ENCODE results near the gene MAN1A1.
"Not testable (repeated sequence)": the region's sequence is repeated elsewhere in the genome, so short reads cannot be mapped to it uniquely, and the experiment has no call there.

The MAN1A1 gene

GRCh38 chr6:119162134-119162775 lies 187.3 kb downstream of the MAN1A1 start:
- DNase-seq = no peak

GRCh38 chr6:119161438-119161837 lies 188.1 kb downstream of the MAN1A1 start:
- no peak for DNase-seq

- no peak for DNase-seq
These were observed 188.7 kb downstream of the MAN1A1 start for GRCh38 chr6:119160911-119161310.

GRCh38 chr6:119158057-119158848 lies 191.3 kb downstream of the MAN1A1 start:
- no peak for DNase-seq

- DNase-seq = no peak
These were observed 192.1 kb downstream of the MAN1A1 start for GRCh38 chr6:119157506-119157815.

- no peak for DNase-seq
These were observed 192.6 kb downstream of the MAN1A1 start for GRCh38 chr6:119156757-119157505.

GRCh38 chr6:119156082-119156481 lies 193.5 kb downstream of the MAN1A1 start:
- not testable (repeated sequence) for DNase-seq

GRCh38 chr6:119152187-119152586 lies 197.4 kb downstream of the MAN1A1 start:
- DNase-seq = no peak

- no peak for DNase-seq
These were observed 200.6 kb downstream of the MAN1A1 start for GRCh38 chr6:119148825-119149525.

- no peak for DNase-seq
These were observed 201.3 kb downstream of the MAN1A1 start for GRCh38 chr6:119148098-119148824.

- DNase-seq = no peak
These were observed 202.2 kb downstream of the MAN1A1 start for GRCh38 chr6:119147101-119148053.

GRCh38 chr6:119145111-119145510 lies 204.4 kb downstream of the MAN1A1 start:
- DNase-seq = no peak

GRCh38 chr6:119142637-119143036 lies 206.9 kb downstream of the MAN1A1 start:
- no peak for DNase-seq

- no peak for DNase-seq
These were observed 207.5 kb downstream of the MAN1A1 start for GRCh38 chr6:119142041-119142440.

- no peak for DNase-seq
These were observed 209.1 kb downstream of the MAN1A1 start for GRCh38 chr6:119140196-119141140.

GRCh38 chr6:119138906-119139541 lies 210.5 kb downstream of the MAN1A1 start:
- DNase-seq = no peak

GRCh38 chr6:119137194-119138072 lies 212.1 kb downstream of the MAN1A1 start:
- DNase-seq = no peak

GRCh38 chr6:119134752-119135151 lies 214.8 kb downstream of the MAN1A1 start:
- DNase-seq = no peak

GRCh38 chr6:119133400-119133799 lies 216.2 kb downstream of the MAN1A1 start:
- no peak for DNase-seq
